Measurements from ENCODE around the gene ATP2B2.

The ATP2B2 gene

GRCh38 chr3:10475983-10476382 lies 29.4 kb downstream of the ATP2B2 start:
- no peak for ATAC-seq
- TF ChIP-seq ARNTL (CRISPR knock-in tag; IDR thresholded peaks at IDR 0.05; ENCODE audit: borderline replicate concordance, low read depth) (no peak), ZFP30 (CRISPR knock-in tag; IDR thresholded peaks at IDR 0.05) (no peak), ISL1 (CRISPR knock-in tag; IDR thresholded peaks at IDR 0.05) (no peak)

GRCh38 chr3:10474847-10475246 lies 30.5 kb downstream of the ATP2B2 start:
- no peak for ATAC-seq
- no peak for TF ChIP-seq POU6F1 (CRISPR knock-in tag; IDR thresholded peaks at IDR 0.05; ENCODE audit: borderline replicate concordance, low read depth)
- no peak for TF ChIP-seq ZFP30 (CRISPR knock-in tag; IDR thresholded peaks at IDR 0.05)
- no peak for TF ChIP-seq ESRRG (CRISPR knock-in tag; IDR thresholded peaks at IDR 0.05)
- no peak for TF ChIP-seq SNAI2 (CRISPR knock-in tag; IDR thresholded peaks at IDR 0.05)
- TF ChIP-seq ZNF8 (CRISPR knock-in tag; IDR thresholded peaks at IDR 0.05): no peak
- TF ChIP-seq TOX (CRISPR knock-in tag; IDR thresholded peaks at IDR 0.05; ENCODE audit: borderline replicate concordance): no peak
- TF ChIP-seq CREB5 (CRISPR knock-in tag; IDR thresholded peaks at IDR 0.05; ENCODE audit: low read depth): no peak

GRCh38 chr3:10474275-10474646 lies 31.1 kb downstream of the ATP2B2 start:
- TF ChIP-seq ZNF70 (CRISPR knock-in tag; IDR thresholded peaks at IDR 0.05) (no peak), ZNF8 (CRISPR knock-in tag; IDR thresholded peaks at IDR 0.05) (no peak), TCF4 (CRISPR knock-in tag; IDR thresholded peaks at IDR 0.05; ENCODE audit: borderline replicate concordance) (no peak), ESRRG (CRISPR knock-in tag; IDR thresholded peaks at IDR 0.05) (no peak)
- no peak for ATAC-seq

- no peak for ATAC-seq
- TF ChIP-seq ZNF70 (CRISPR knock-in tag; IDR thresholded peaks at IDR 0.05) (no peak), POU6F1 (CRISPR knock-in tag; IDR thresholded peaks at IDR 0.05; ENCODE audit: borderline replicate concordance, low read depth) (no peak), PPARA (CRISPR knock-in tag; IDR thresholded peaks at IDR 0.05; ENCODE audit: borderline replicate concordance) (no peak)
Observed at GRCh38 chr3:10473581-10474274, 31.7 kb downstream of the ATP2B2 start.

- no peak for TF ChIP-seq TCF4 (CRISPR knock-in tag; IDR thresholded peaks at IDR 0.05; ENCODE audit: borderline replicate concordance)
- no peak for TF ChIP-seq CSRNP3 (CRISPR knock-in tag; IDR thresholded peaks at IDR 0.05)
- TF ChIP-seq BACH2 (CRISPR knock-in tag; IDR thresholded peaks at IDR 0.05; ENCODE audit: borderline replicate concordance): no peak
- TF ChIP-seq ISL1 (CRISPR knock-in tag; IDR thresholded peaks at IDR 0.05): no peak
- no peak for TF ChIP-seq ARNTL (CRISPR knock-in tag; IDR thresholded peaks at IDR 0.05; ENCODE audit: borderline replicate concordance, low read depth)
- no peak for ATAC-seq
Observed at GRCh38 chr3:10472877-10473440, 32.4 kb downstream of the ATP2B2 start.

GRCh38 chr3:10471054-10471688 lies 34.2 kb downstream of the ATP2B2 start:
- TF ChIP-seq SNAI2 (CRISPR knock-in tag; IDR thresholded peaks at IDR 0.05) (no peak), ZNF70 (CRISPR knock-in tag; IDR thresholded peaks at IDR 0.05) (no peak), TSHZ2 (CRISPR knock-in tag; IDR thresholded peaks at IDR 0.05) (no peak), ZFP3 (CRISPR knock-in tag; IDR thresholded peaks at IDR 0.05) (no peak), OSR1 (CRISPR knock-in tag; IDR thresholded peaks at IDR 0.05) (no peak), ISL1 (CRISPR knock-in tag; IDR thresholded peaks at IDR 0.05) (no peak), ARNTL (CRISPR knock-in tag; IDR thresholded peaks at IDR 0.05; ENCODE audit: borderline replicate concordance, low read depth) (no peak), POU6F1 (CRISPR knock-in tag; IDR thresholded peaks at IDR 0.05; ENCODE audit: borderline replicate concordance, low read depth) (no peak), ZNF565 (CRISPR knock-in tag; conservative IDR thresholded peaks at IDR 0.05; ENCODE audit: low read depth) (no peak), BACH2 (CRISPR knock-in tag; IDR thresholded peaks at IDR 0.05; ENCODE audit: borderline replicate concordance) (no peak), CSDC2 (CRISPR knock-in tag; IDR thresholded peaks at IDR 0.05) (no peak), ZC3H10 (CRISPR knock-in tag; IDR thresholded peaks at IDR 0.05) (no peak)
- no peak for ATAC-seq

Data from SK-N-SH treated with all-trans-retinoic acid at 6 μM for 48 hours (cell line).